Measurements from ENCODE around the gene COLEC11. TPM values are rescaled to one million over a fixed set of nuclear protein-coding genes. Genes with fewer than 3 reads are reported as not detected.

Gene COLEC11
- total and polyA plus RNA-seq, 2 of the 13 experiments (the other 11 are each of a cell fraction or from before 2014, with no cell fraction given), result 1.5 to 3.0 TPM

GRCh38 chr2:3659447-3660432 lies 64.8 kb downstream of the COLEC11 start (continued):
- TF ChIP-seq AHDC1 (CRISPR knock-in tag; IDR thresholded peaks at IDR 0.05; ENCODE audit: borderline replicate concordance) (no peak), SMAD3 (CRISPR knock-in tag; IDR thresholded peaks at IDR 0.05) (no peak), ZNF703 (CRISPR knock-in tag; IDR thresholded peaks at IDR 0.05; ENCODE audit: borderline replicate concordance) (no peak), KLF15 (CRISPR knock-in tag; IDR thresholded peaks at IDR 0.05; ENCODE audit: borderline replicate concordance) (no peak), DRAP1 (CRISPR knock-in tag; IDR thresholded peaks at IDR 0.05) (no peak), IKZF4 (CRISPR knock-in tag; IDR thresholded peaks at IDR 0.05; ENCODE audit: borderline replicate concordance, low read depth, not compliant biosample characterization) (no peak), ZNF569 (CRISPR knock-in tag; IDR thresholded peaks at IDR 0.05; ENCODE audit: borderline replicate concordance) (no peak), SP4 (CRISPR knock-in tag; IDR thresholded peaks at IDR 0.05) (no peak), ZNF619 (CRISPR knock-in tag; IDR thresholded peaks at IDR 0.05) (no peak), HMGA1 (CRISPR knock-in tag; conservative IDR thresholded peaks at IDR 0.05) (no peak), ZNF275 (CRISPR knock-in tag; IDR thresholded peaks at IDR 0.05; ENCODE audit: borderline replicate concordance) (no peak), ZBTB44 (CRISPR knock-in tag; IDR thresholded peaks at IDR 0.05) (no peak)
